A673 (cell line): ENCODE data around the gene USP40. TPM values are rescaled to one million over a fixed set of nuclear protein-coding genes. Genes with fewer than 3 reads are reported as not detected.

Source experiments
- BruUV-seq: library from RNA; stranded (reverse); fragments of 400-500 nt; replicated peaks from 2 replicates; lab custom pipeline; 2021; lab: Mats Ljungman, UMichigan
- CTCF ChIA-PET: fragments of 300-600 bp; sonication (Branson Sonifier 250); formaldehyde crosslinking; loops from one replicate; lab custom pipeline; 2022; ENCODE audit warnings: antibody characterized with exemption; lab: Charles Lee
- POLR2A ChIA-PET: fragments of 300-600 bp; sonication (Branson Sonifier 250); formaldehyde crosslinking; loops from one replicate; lab custom pipeline; 2022; ENCODE audit warnings: antibody characterized with exemption; ENCODE audit not compliant: low non-redundant PET; lab: Charles Lee
- DNase-seq: peaks from one replicate; pipeline ENCODE4 v3.0.0-alpha.2; 2015; ENCODE audit warnings: low spot score
- H3K27ac ChIP-seq: fragments of 200-600 bp; sonication (generic); 2 replicates; pipeline ENCODE4 v1.5.1; 2016; ENCODE audit warnings: mixed run types, low read depth, mild to moderate bottlenecking, mixed read lengths, antibody characterized with exemption, low read length; ENCODE audit not compliant: poor library complexity, severe bottlenecking
- H3K27me3 ChIP-seq: fragments of 200-600 bp; sonication (generic); replicated peaks from 2 replicates; pipeline ENCODE4 v1.6.1; 2017; ENCODE audit warnings: mixed run types, low read depth, mild to moderate bottlenecking, mixed read lengths, antibody characterized with exemption, low read length; ENCODE audit not compliant: insufficient read depth, poor library complexity
- H3K36me3 ChIP-seq: fragments of 200-600 bp; sonication (generic); 2 replicates; pipeline ENCODE4 v1.6.1; 2016; ENCODE audit warnings: mixed run types, mild to moderate bottlenecking, mixed read lengths, antibody characterized with exemption, low read length; ENCODE audit not compliant: insufficient read depth, poor library complexity, severe bottlenecking
- H3K4me1 ChIP-seq: fragments of 200-600 bp; sonication (generic); 2 replicates; pipeline ENCODE4 v1.6.1; 2017; ENCODE audit warnings: mixed run types, mild to moderate bottlenecking, mixed read lengths, antibody characterized with exemption, low read length; ENCODE audit not compliant: insufficient read depth, poor library complexity, severe bottlenecking
- H3K4me3 ChIP-seq: fragments of 200-600 bp; sonication (generic); 2 replicates; pipeline ENCODE4 v1.5.1; 2016; ENCODE audit warnings: low read depth, mixed run types, mild to moderate bottlenecking, mixed read lengths, low read length; ENCODE audit not compliant: poor library complexity, severe bottlenecking
- H3K9me3 ChIP-seq: fragments of 200-600 bp; sonication (generic); 2 replicates; pipeline ENCODE4 v1.6.1; 2016; ENCODE audit warnings: mixed run types, low read depth, mild to moderate bottlenecking, mixed read lengths, antibody characterized with exemption, low read length; ENCODE audit not compliant: poor library complexity, severe bottlenecking
- EZH2 ChIP-seq: fragments of 200-600 bp; sonication (generic); IDR thresholded peaks from 2 replicates; pipeline ENCODE4 v1.6.1; 2017; ENCODE audit warnings: borderline replicate concordance, low read depth, mild to moderate bottlenecking, mixed read lengths, antibody characterized with exemption, low read length; ENCODE audit not compliant: poor library complexity, severe bottlenecking
- intact Hi-C: fragments of 100-400 bp; cut with micrococcal nuclease; formaldehyde crosslinking; loops from one replicate; pipeline ENCODE4 v1.10.0; 2022; ENCODE audit not compliant: unreplicated experiment
- total RNA-seq: library from RNA; stranded (reverse); gene quantifications from 2 replicates; pipeline ENCODE4 v1.2.3, GENCODE V29; 2021
- TF ChIP-seq, protein P1 (sequence below): fragments of 300-800, 200-600 bp; sonication (generic); conservative IDR thresholded peaks from 2 replicates; pipeline ENCODE4 v1.5.1; 2017; ENCODE audit warnings: low read depth, mild to moderate bottlenecking, antibody characterized with exemption, low read length, moderate library complexity, mixed read lengths

The USP40 gene
- total RNA-seq, 1 experiment from 2014 or later = 29.6 TPM

DNA sequence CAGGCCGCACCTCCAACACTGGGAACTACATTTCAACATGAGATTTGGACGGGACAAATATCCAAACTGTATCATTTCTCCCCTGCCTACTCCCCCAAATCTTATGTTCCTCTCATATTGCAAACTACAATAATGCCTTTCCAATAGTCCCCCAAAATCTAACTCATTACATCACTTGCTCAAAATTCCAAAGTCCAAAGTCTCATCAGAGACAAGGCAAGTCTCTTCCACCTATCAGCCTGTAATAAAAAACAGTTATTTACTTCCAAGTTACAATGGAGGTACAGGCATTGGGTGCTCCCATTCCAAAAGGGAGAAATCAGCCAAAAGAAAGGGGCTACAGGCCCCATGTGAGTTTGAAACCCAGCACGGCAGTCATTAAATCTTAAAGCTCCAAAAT lies 38.2 kb upstream of the USP40 start:
- BruUV-seq = no TSS peak
- H3K27ac ChIP-seq = no peak overlapping the region
- H3K4me1 ChIP-seq = no peaks in the 10 kb centered on the region
- H3K9me3 ChIP-seq = no peaks in the 10 kb centered on the region
- no peaks in the 10 kb centered on the region for H3K27me3 ChIP-seq
- H3K4me3 ChIP-seq = no peak overlapping the region
- TF ChIP-seq, protein P1, sequence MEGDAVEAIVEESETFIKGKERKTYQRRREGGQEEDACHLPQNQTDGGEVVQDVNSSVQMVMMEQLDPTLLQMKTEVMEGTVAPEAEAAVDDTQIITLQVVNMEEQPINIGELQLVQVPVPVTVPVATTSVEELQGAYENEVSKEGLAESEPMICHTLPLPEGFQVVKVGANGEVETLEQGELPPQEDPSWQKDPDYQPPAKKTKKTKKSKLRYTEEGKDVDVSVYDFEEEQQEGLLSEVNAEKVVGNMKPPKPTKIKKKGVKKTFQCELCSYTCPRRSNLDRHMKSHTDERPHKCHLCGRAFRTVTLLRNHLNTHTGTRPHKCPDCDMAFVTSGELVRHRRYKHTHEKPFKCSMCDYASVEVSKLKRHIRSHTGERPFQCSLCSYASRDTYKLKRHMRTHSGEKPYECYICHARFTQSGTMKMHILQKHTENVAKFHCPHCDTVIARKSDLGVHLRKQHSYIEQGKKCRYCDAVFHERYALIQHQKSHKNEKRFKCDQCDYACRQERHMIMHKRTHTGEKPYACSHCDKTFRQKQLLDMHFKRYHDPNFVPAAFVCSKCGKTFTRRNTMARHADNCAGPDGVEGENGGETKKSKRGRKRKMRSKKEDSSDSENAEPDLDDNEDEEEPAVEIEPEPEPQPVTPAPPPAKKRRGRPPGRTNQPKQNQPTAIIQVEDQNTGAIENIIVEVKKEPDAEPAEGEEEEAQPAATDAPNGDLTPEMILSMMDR = no peak
- TF ChIP-seq EZH2 = no peak
- no peaks in the 10 kb centered on the region for H3K36me3 ChIP-seq
- POLR2A ChIA-PET = no interaction called here
- DNase-seq = no peak
- intact Hi-C loops = no loop called here
- CTCF ChIA-PET = no interaction called here

DNA sequence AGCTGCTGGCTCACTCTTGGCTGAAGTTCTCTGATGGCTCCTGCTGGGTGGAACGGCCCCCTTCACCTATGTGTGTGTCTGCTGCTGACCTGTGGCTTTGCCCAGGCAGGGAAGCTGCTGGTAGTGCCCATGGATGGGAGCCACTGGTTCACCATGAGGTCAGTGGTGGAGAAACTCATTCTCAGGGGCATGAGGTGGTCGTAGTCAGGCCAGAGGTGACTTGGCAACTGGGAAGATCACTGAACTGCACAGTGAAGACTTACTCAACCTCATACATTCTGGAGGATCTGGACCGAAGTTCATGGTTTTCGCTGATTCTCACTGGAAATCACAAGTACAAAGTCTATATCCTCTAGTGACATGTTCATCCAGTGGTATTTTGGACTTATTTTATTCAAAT lies 36.9 kb upstream of the USP40 start:
- DNase-seq = no peak
- Histone ChIP-seq H3K4me3 (no peak overlapping the region), H3K36me3 (no peaks in the 10 kb centered on the region), H3K4me1 (no peaks in the 10 kb centered on the region), H3K27ac (no peak overlapping the region), H3K9me3 (no peaks in the 10 kb centered on the region), H3K27me3 (no peaks in the 10 kb centered on the region)
- BruUV-seq = no TSS peak
- ChIA-PET POLR2A (no interaction called here), CTCF (no interaction called here)
- TF ChIP-seq EZH2 = no peak
- TF ChIP-seq, protein P1 = no peak
- intact Hi-C loops = no loop called here

DNA sequence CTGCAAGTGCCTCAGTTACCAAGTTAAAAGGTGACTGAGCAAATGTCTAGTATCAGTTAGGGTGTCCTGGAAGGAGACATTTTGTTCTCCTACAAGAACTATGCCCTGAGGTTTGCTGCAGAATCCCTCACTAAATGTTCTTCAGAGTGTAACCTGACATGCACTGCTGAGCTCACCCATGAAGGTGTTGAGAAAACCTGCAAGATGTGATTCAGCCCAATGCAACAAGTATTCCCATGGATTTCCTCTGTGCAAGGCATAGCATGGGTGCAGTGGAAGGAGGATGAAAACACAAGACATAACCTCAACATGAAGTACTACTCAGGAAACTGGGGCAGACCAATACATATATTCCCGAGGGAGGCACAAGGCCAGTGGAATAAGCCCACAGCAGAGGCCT lies 35.5 kb upstream of the USP40 start:
- BruUV-seq = no TSS peak

More for the DNA sequence above, 35.5 kb upstream of the USP40 start:
- Histone ChIP-seq H3K4me1 (no peaks in the 10 kb centered on the region), H3K27ac (no peak overlapping the region), H3K9me3 (no peaks in the 10 kb centered on the region), H3K4me3 (no peak overlapping the region), H3K36me3 (no peaks in the 10 kb centered on the region), H3K27me3 (no peaks in the 10 kb centered on the region)
- POLR2A ChIA-PET = no interaction called here
- TF ChIP-seq, protein P1 = no peak
- TF ChIP-seq EZH2 = no peak
- no peak for DNase-seq
- CTCF ChIA-PET = no interaction called here
- intact Hi-C loops = no loop called here
